Endothelial cell of umbilical vein (primary cell): ENCODE measurements around the gene ABHD14A. TPM values are rescaled to one million over a fixed set of nuclear protein-coding genes. Genes with fewer than 3 reads are reported as not detected.

Experiments
- BruUV-seq: library from RNA; stranded (reverse); fragments of 400-500 nt; replicated peaks from 2 replicates; lab custom pipeline; 2021; lab: Mats Ljungman, UMichigan
- CTCF ChIA-PET: fragments of 300-600, 350-600 bp; sonication (Branson Sonifier 250); formaldehyde crosslinking; loops from one replicate; lab custom pipeline; 2021; ENCODE audit warnings: antibody characterized with exemption, inconsistent platforms; lab: Charles Lee
- POLR2A ChIA-PET: fragments of 300-600, 350-600 bp; sonication (Branson Sonifier 250); formaldehyde crosslinking; loops from one replicate; lab custom pipeline; 2021; ENCODE audit warnings: antibody characterized with exemption, inconsistent platforms; lab: Charles Lee
- DNase-seq: peaks from one replicate; pipeline ENCODE4 v3.0.0-alpha.2; 2011; ENCODE audit warnings: low read depth, low spot score
- FAIRE-seq: peaks from 2 replicates; lab custom pipeline; 2011; peaks lifted over from hg19 to GRCh38; lab: Jason Lieb, UNC
- H2AFZ ChIP-seq: 2 replicates; pipeline ENCODE4 v1.6.0; 2012; ENCODE audit warnings: low read depth, low read length, control low read depth, inconsistent platforms
- H3K27ac ChIP-seq: 2 replicates; pipeline ENCODE4 v1.5.1; 2011; ENCODE audit warnings: low read depth, mild to moderate bottlenecking, control low read depth, low read length, moderate library complexity; ENCODE audit not compliant: insufficient read depth
- H3K27me3 ChIP-seq, 2 experiments: 2 replicates each; pipeline versions ENCODE4 v1.6.0 to v1.6.1; 2011; ENCODE audit warnings: low read length in 2 of 2, mixed read lengths in 1 of 2; ENCODE audit not compliant: control insufficient read depth in 2 of 2, insufficient read depth in 2 of 2
- H3K36me3 ChIP-seq, 2 experiments: 2 replicates in 1 of 2; 3 replicates in 1 of 2; pipeline ENCODE4 v1.5.1; 2011; ENCODE audit warnings: low read length in 2 of 2, mild to moderate bottlenecking in 1 of 2, moderate library complexity in 1 of 2; ENCODE audit not compliant: control insufficient read depth in 2 of 2, insufficient read depth in 2 of 2; ENCODE audit errors: extremely low read depth in 1 of 2
- H3K4me1 ChIP-seq: 3 replicates; pipeline ENCODE4 v1.5.1; 2011; ENCODE audit warnings: mild to moderate bottlenecking, low read length; ENCODE audit not compliant: control insufficient read depth, insufficient read depth; ENCODE audit errors: extremely low read depth
- H3K4me2 ChIP-seq: 2 replicates; pipeline ENCODE4 v1.6.1; 2011; ENCODE audit warnings: low read length, control low read depth, mixed read lengths; ENCODE audit not compliant: insufficient read depth
- H3K4me3 ChIP-seq, 3 experiments: fragments of 200-600 bp in 1 of 3; sonication (generic), shearing (Covaris generic) in 1 of 3; replicated peaks in 1 of 3; 2 replicates each; pipeline ENCODE4 v1.5.1; 2011 to 2016; ENCODE audit warnings: control low read depth in 3 of 3, low read length in 3 of 3, mild to moderate bottlenecking in 2 of 3, inconsistent platforms in 1 of 3, low read depth in 1 of 3, moderate library complexity in 1 of 3; ENCODE audit not compliant: insufficient read depth in 1 of 3
- H3K79me2 ChIP-seq: 2 replicates; pipeline ENCODE4 v1.6.0; 2012; ENCODE audit warnings: low read length, inconsistent platforms; ENCODE audit not compliant: control insufficient read depth, insufficient read depth
- H3K9ac ChIP-seq: replicated peaks from 2 replicates; pipeline ENCODE3; 2011; ENCODE audit warnings: low read length, control low read depth; ENCODE audit not compliant: insufficient read depth; ENCODE audit errors: extremely low read depth
- H3K9me1 ChIP-seq: replicated peaks from 3 replicates; pipeline ENCODE4 v1.6.0; 2011; ENCODE audit warnings: mild to moderate bottlenecking, low read length; ENCODE audit not compliant: control insufficient read depth, insufficient read depth; ENCODE audit errors: extremely low read depth
- H3K9me3 ChIP-seq: replicated peaks from 2 replicates; pipeline ENCODE4 v1.5.1; 2012; ENCODE audit warnings: low read length, inconsistent platforms; ENCODE audit not compliant: control insufficient read depth, insufficient read depth
- H4K20me1 ChIP-seq: replicated peaks from 2 replicates; pipeline ENCODE3; 2011; ENCODE audit warnings: mild to moderate bottlenecking, low read length; ENCODE audit not compliant: control insufficient read depth, insufficient read depth; ENCODE audit errors: extremely low read depth
- CTCF ChIP-seq, 2 donors: IDR thresholded peaks; 1 replicate in 1 of 2; 2 replicates in 1 of 2; pipeline ENCODE4 v1.5.1; 2011; ENCODE audit warnings: low read length in 2 of 2, mild to moderate bottlenecking in 2 of 2, moderate library complexity in 2 of 2, control low read depth in 1 of 2, inconsistent platforms in 1 of 2, low read depth in 1 of 2; ENCODE audit not compliant: insufficient read depth in 1 of 2; ENCODE audit errors: extremely low read depth in 1 of 2
- EZH2 ChIP-seq: IDR thresholded peaks from 2 replicates; pipeline ENCODE4 v1.6.1; 2012; ENCODE audit warnings: borderline replicate concordance, low read depth, mild to moderate bottlenecking, moderate library complexity, low read length, inconsistent platforms; ENCODE audit not compliant: severe bottlenecking
- FOS ChIP-seq: IDR thresholded peaks from 2 replicates; pipeline ENCODE4 v1.6.1; 2011; ENCODE audit warnings: mild to moderate bottlenecking, low read length, moderate library complexity, borderline replicate concordance; ENCODE audit not compliant: insufficient read depth
- GATA2 ChIP-seq: IDR thresholded peaks from 2 replicates; pipeline ENCODE4 v1.7.0; 2011; ENCODE audit warnings: low read depth, mild to moderate bottlenecking, moderate library complexity, mixed read lengths, low read length; ENCODE audit not compliant: insufficient read length, insufficient read depth
- JUN ChIP-seq: IDR thresholded peaks from 2 replicates; pipeline ENCODE4 v1.6.1; 2011; ENCODE audit warnings: borderline replicate concordance, low read depth; ENCODE audit not compliant: insufficient read length, insufficient read depth
- MAX ChIP-seq: IDR thresholded peaks from 2 replicates; pipeline ENCODE4 v1.6.1; 2011; ENCODE audit not compliant: insufficient read depth, insufficient read length
- MYC ChIP-seq: IDR thresholded peaks from one replicate; pipeline ENCODE4 v1.6.1; 2011; ENCODE audit warnings: mild to moderate bottlenecking, low read depth, low read length
- POLR2A ChIP-seq: IDR thresholded peaks from 2 replicates; pipeline ENCODE4 v1.6.1; 2012; ENCODE audit warnings: low read depth, mild to moderate bottlenecking, control low read depth, low read length
- POLR2AphosphoS5 ChIP-seq: IDR thresholded peaks from 2 replicates; pipeline ENCODE4 v1.6.1; 2012; ENCODE audit warnings: low read depth, mild to moderate bottlenecking, control low read depth, low read length, moderate library complexity; ENCODE audit not compliant: insufficient read depth
- dilution Hi-C: fragments of 300-500 bp; cut with MboI; formaldehyde crosslinking; loops from one replicate; pipeline ENCODE4 v1.15.0; 2019; ENCODE audit warnings: low sequenced_read_pairs; ENCODE audit not compliant: extremely low pct_ligation_motif_present
- intact Hi-C: fragments of 100-400 bp; cut with micrococcal nuclease; formaldehyde crosslinking; loops from one replicate; pipeline ENCODE4 v1.10.0; 2022
- polyA plus RNA-seq, 4 experiments: library from polyadenylated mRNA; depleted of rRNA in 3 of 4; stranded (reverse) in 3 of 4; unstranded in 1 of 4; fragments of >200 nt; gene quantifications; 2 replicates each; pipeline versions ENCODE4 v1.2.1 to v1.2.3, GENCODE V29; 2011 to 2012; ENCODE audit warnings: missing spikeins in 1 of 4
- total RNA-seq: library from RNA; stranded (reverse); gene quantifications from 2 replicates; pipeline ENCODE4 v1.2.3, GENCODE V29; 2021

Gene ABHD14A
- total and polyA plus RNA-seq, 2 donors (not counting 3 experiments of a cell fraction or from before 2014, with no cell fraction given): 6.6 to 23.7 TPM

- no TSS peak for BruUV-seq
- peak overlapping the region; percentile 60 for H2AFZ ChIP-seq
These were observed 33.4 kb upstream of the ABHD14A start for GRCh38 chr3:51941463-51941797.

More at GRCh38 chr3:51941463-51941797, 33.4 kb upstream of the ABHD14A start:
- H3K27me3 ChIP-seq: no peaks in the 10 kb centered on the region
- H4K20me1 ChIP-seq: no peaks in the 10 kb centered on the region
- DNase-seq (no peak), FAIRE-seq (no peak)
- dilution Hi-C loops (no loop called here), intact Hi-C loops (loop anchor here (5.0 to 10.0 kb wide), 2 partner anchors 439 to 557 kb away; partner anchors contain the start of genes DCAF1 and MANF)
- no peaks in the 10 kb centered on the region for H3K9me1 ChIP-seq
- H3K9ac ChIP-seq: peak overlapping the region; percentile 30
- no peaks in the 10 kb centered on the region for H3K9me3 ChIP-seq
- peaks cover 16% of the 10 kb centered on the region for H3K79me2 ChIP-seq
- H3K4me2 ChIP-seq: peak overlapping the region; percentile 91
- H3K36me3 ChIP-seq: peaks cover 0 to 16% of the 10 kb centered on the region in 2 experiments
- ChIA-PET CTCF (interaction anchor here (0.6 to 2.8 kb wide), 12 partner anchors 9 to 552 kb away, joined by 3 to 46 read pairs (median 3); partner anchors contain the start of genes ABHD14A, ABHD14B, ACY1 and RPL29), POLR2A (interaction anchor here (1.3 to 2.1 kb wide), 2 partner anchors 12 to 32 kb away, joined by 4 read pairs; partner anchors contain the start of gene ABHD14B)
- TF ChIP-seq MAX (no peak), CTCF (IDR thresholded peaks at IDR 0.05; ENCODE audit: extremely low read depth in 1 of 2, insufficient read depth in 1 of 2, low read depth in 1 of 2, low read length in 2 of 2) (no peak), POLR2AphosphoS5 (no peak), POLR2A (no peak), FOS (no peak), EZH2 (no peak), GATA2 (no peak), MYC (no peak), JUN (no peak)
- H3K4me3 ChIP-seq: peak overlapping the region; percentile 66 to 81 (median 79)
- peaks cover 21% of the 10 kb centered on the region for H3K4me1 ChIP-seq
- H3K27ac ChIP-seq: peak overlapping the region; percentile 22
